HG03097 (cell line): ENCODE measurements around the gene TCERG1L.

Experiments
- ATAC-seq: cut with Tn5 transposase; IDR thresholded peaks from one replicate; pipeline ENCODE4 v1.9.1; 2021; ENCODE audit not compliant: unreplicated experiment, low FRiP score

Gene TCERG1L

GRCh38 chr10:131316321-131317075 lies 5.0 kb upstream of the TCERG1L start:
- ATAC-seq = no peak

- no peak for ATAC-seq
These were observed 3.8 kb upstream of the TCERG1L start for GRCh38 chr10:131315344-131315743.

- ATAC-seq = no peak
These were observed 3.3 kb upstream of the TCERG1L start for GRCh38 chr10:131314799-131315198.

DNA sequence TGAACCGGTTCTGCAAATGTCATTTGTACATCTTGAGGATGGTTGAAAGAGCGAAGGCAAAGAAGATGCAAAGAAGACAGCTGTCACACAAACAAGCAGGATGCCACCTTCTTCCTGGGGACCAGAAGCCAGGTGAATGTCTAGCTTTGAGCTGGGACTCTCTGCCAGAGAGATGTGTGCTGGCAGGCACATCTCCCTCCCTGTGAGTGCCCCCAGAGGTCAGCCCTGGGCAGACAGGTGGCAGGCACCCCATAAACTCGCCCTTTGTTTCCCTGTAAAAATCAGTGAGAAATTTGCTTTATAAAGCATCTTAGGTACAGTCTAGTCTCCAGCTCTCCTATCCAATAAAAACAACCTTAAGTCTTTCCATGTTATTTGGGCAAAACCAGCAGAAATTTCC lies 2.6 kb upstream of the TCERG1L start:
- no peak for ATAC-seq

DNA sequence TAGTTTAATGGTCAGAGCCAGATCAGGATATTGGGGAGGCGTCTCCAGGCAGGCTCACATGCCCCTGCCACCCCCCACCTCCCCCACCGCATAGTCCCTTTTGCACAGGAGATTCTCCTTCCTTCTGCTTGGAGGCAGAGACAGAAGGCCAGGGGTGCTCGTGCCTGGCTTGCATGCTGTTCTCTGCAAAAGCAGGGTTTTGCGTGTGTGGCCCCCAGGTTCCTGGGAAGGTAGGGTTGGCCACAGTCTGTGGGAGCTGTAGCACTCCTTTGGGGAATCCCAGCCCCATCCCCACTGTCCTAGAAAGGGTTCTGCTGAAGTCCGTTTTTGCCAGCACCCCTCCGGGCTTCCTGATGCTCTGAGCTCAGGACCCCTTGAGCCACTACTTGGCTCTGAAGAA lies 1.9 kb upstream of the TCERG1L start:
- no peak for ATAC-seq

- ATAC-seq = no peak
These were observed 936 bp upstream of the TCERG1L start for GRCh38 chr10:131312478-131312836.

DNA sequence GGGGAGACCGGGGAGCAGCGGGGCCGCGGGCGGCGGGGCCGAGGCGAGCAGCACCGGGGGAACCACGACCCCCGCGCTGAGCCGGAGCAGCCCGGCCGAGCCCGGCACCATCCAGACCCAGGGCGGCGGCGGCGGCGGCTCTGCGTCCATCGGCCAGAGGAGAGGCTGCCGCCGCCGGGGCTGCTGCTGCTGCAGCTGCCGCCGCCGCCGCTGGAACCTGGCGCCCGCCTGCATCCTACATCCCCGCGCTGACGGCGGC lies 190 bp downstream of the TCERG1L start:
- ATAC-seq = no peak

GRCh38 chr10:131310551-131311401 lies 745 bp downstream of the TCERG1L start:
- ATAC-seq = no peak

DNA sequence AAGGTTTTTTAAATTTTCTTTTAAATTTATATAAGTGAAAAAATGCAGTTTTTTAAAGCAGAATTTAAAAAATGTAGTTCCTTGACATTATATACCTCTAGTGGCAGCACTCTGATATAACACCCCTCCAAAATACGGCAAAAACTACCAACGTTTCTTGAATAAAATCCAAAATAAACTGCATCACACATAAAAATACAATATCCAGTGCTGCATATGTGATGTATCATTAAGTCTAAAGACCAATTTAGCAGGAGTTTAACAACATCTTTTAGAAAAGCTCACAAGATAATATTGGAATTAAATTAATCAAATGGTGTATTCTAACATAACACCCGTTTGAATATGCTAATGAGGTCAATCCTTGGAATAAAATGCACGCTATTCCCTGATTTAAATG lies 1.4 kb downstream of the TCERG1L start:
- ATAC-seq = no peak

GRCh38 chr10:131300508-131300907 lies 11.0 kb downstream of the TCERG1L start:
- ATAC-seq = no peak

- ATAC-seq = no peak
These were observed 20.7 kb downstream of the TCERG1L start for GRCh38 chr10:131290781-131291180.

DNA sequence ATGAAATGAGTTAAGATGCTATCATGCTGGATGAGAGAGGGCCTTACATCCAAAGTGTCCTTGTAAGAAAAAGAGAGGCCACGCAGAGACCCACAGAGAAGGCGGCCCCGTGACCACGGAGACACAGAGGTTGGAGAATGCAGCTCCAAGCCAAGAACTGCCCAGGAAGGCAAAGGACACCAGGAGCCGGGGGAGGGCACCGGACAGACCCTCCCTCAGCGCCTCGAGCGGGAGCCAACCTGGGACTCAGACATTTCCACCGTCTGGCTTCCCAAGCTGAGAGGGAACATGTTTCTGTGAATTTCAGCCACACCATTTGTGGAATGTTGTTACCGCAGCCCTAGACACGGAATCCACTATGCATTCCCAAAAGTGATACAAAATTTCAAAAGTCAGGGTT lies 22.9 kb downstream of the TCERG1L start:
- ATAC-seq = no peak

DNA sequence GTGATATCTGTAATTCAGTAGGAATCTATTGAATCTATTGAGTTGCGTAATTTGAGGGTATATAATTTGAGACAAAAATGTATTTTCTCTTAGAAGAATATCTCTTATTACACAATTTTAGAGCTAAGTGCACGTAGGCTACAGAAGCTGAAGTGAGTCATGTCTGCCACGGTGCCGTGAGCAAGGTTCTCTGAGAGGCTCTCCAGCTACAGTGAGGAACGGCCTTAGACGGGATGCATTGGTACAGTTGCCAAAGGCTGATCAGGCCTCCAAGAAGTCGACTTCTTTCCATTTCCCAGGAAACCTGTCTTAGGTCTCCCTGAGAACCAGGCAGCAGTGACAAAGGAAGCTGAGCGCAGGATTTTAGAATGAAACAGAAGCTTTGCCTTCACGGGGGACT lies 28.6 kb downstream of the TCERG1L start:
- ATAC-seq = no peak

DNA sequence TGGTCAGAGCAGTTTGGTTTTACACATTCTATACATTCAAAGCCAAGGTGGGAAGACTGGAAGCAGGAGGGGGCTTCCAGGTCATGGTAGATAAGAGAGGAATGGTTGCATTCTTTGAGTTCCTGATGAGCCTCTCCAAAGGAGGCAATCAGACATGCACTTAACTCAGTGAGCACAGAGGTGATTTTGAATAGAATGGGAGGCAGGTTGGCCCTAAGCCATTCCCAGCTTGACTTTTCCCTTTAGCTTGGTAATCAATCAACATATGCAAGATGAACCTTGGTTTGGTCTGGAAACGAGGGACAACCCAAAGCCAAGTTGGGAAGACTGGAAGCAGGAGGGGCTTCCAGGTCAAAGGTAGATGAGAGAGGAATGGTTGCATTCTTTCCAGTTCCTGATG lies 31.4 kb downstream of the TCERG1L start:
- no peak for ATAC-seq

- no peak for ATAC-seq
These were observed 32.0 kb downstream of the TCERG1L start for GRCh38 chr10:131279516-131279915.

DNA sequence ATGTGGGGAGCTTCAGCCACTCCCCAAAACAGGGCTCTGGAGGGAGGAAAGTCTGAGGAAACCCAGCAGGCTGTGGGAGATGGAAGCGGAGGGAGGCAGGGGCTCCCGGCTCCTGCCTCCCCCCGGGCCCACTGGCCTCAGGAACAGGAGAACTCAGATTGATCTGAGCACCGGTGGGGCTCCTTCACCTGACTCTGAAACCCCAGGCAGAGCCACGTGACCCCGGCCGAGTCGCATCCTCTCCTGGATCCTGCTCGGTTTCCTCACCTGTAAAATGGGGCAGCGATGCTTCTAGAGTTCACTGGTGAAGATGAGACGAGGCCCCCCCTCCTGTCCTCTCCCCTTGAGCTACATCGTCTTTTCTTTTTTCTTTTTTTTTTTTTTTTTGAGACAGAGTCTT lies 33.6 kb downstream of the TCERG1L start:
- ATAC-seq = no peak

- ATAC-seq = no peak
These were observed 34.2 kb downstream of the TCERG1L start for GRCh38 chr10:131277278-131277677.

DNA sequence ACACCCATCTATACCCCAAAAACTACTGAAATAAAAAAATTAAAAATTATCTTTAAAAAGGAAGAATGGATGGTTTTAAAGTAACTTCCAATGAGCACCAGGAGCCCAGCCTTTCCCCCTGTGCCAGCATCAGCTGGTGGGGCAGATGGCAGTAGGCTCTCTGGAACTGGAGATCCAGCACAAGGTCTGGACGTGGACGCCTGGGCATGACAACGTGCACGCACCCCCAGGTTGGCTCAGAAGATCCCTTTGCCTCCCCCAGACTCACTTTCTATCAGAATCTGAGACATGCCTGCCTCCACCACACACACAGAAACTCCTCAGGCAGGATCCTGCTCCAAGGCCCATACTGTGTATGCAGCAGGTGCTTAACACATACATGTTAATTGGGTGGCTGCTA lies 35.8 kb downstream of the TCERG1L start:
- no peak for ATAC-seq

- ATAC-seq = no peak
These were observed 36.6 kb downstream of the TCERG1L start for GRCh38 chr10:131274883-131275282.

GRCh38 chr10:131274133-131274880 lies 37.2 kb downstream of the TCERG1L start:
- ATAC-seq = no peak

DNA sequence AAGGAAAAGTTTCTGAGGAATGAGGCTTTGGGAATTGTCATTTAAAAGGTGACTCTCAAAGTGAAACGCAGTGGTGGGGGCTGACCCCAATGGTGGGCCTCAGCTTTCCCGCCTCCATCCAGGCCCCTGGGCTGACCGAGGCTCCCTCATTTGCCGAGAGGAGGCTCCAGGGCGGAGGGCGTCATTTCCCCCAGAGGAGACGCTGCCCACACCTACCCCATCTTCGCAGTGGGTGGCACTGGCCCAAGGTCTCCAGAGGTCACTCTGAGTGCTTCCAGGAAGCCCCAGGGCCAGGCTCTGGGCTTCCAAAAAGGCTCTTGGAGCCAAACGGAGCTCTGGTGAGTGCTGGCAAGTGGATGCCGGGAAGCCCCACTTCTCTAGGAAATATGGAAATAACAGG lies 38.0 kb downstream of the TCERG1L start:
- ATAC-seq = no peak
